ENCODE data around the gene ST7.
A peak's percentile ranks its signal among the peaks of the same experiment; 100 is the strongest.
"Not testable (repeated sequence)": the region's sequence is repeated elsewhere in the genome, so short reads cannot be mapped to it uniquely, and the experiment has no call there.

The ST7 gene

DNA sequence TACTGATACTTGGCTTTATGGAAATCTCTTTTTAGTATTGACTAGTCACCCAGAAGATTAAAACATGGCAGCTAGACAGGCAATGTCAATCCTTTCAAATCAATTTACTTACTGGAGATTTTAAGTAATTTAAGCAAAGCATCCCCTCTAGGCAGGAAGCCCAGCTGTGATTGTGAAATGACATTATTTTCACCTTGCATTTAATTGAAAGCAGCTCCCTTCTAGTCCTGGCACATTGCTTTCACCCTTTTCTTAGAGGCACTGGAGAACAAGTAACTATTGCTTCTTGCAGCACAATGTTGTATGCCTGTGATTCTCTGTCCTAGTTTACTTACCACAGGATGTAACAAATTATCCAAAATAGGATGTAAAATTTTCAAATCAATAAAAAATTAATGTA is 13.3 kb downstream of the ST7 start:
- H3K27me3 ChIP-seq (ENCODE audit: insufficient read depth, low read length): no peaks in the 10 kb centered on the region
- no peak overlapping the region for H3K4me3 ChIP-seq (ENCODE audit: low read length)
- H3K36me3 ChIP-seq (ENCODE audit: insufficient read depth, low read length): no peaks in the 10 kb centered on the region
- no peak overlapping the region for H3K9ac ChIP-seq (ENCODE audit: low read depth, low read length)
- H3K4me1 ChIP-seq (ENCODE audit: insufficient read depth, low read length): peaks cover 26% of the 10 kb centered on the region
- H3K9me3 ChIP-seq (ENCODE audit: insufficient read depth, low read depth, low read length): no peaks in the 10 kb centered on the region
- no peak overlapping the region for H3K27ac ChIP-seq (ENCODE audit: low read depth, low read length)

DNA sequence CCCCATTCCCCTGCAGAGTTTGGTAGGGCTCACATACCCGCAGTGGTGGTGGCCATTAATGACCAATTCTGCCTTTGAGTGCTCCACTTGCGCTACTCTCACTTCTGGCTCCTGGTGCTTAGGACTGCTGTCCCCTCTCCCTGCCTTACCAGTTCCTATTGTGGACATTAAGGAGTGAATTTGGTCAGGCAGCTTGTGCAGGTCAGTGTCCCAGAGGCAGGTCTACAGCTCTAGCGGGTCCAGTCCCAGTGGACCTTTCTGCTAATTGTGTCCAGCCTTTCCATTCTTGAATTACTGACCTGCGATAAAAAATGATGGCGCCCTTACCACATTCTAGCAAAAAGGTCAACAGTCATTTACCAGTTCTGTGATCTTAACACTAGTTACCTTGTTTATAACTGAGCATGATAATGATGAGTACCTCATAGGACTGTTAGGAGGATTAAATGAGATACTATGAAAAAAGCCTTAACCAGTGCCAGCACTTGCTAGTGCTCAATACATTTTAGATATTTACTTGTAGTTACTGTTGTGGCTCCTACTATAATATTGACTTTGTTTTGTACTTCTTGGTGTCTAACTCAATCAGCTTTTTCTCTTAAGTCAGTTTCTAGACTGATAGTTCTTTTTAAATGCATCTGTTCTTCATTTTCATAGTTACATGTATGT is 14.1 kb downstream of the ST7 start:
- no peaks in the 10 kb centered on the region for H3K36me3 ChIP-seq (ENCODE audit: insufficient read depth, low read length)

DNA sequence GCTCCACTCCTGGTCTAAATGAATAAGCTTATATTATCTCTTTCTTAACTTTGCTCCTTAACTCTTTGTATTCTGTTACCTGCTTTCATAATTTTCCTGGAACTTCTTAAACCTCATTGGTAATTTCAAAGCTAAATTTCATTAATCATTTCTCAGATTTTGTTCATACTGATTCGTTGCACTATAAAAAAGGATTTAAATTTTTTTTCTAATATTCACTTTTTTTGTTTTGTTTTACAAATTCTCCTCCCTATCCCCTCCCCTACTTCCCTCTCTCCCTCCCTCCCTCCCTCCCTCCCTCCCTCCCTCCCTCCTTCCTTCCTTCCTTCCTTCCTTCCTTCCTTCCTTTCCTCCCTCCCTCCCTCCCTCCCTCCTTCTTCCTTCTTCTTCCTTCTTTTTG is 14.7 kb downstream of the ST7 start:
- no peaks in the 10 kb centered on the region for H3K27me3 ChIP-seq (ENCODE audit: insufficient read depth, low read length)
- WGBS: no CpG with 5 or more reads among the region's 1 CpG
- no peak overlapping the region for H3K9ac ChIP-seq (ENCODE audit: low read depth, low read length)
- H3K36me3 ChIP-seq (ENCODE audit: insufficient read depth, low read length): no peaks in the 10 kb centered on the region
- H3K27ac ChIP-seq (ENCODE audit: low read depth, low read length): no peak overlapping the region
- H3K9me3 ChIP-seq (ENCODE audit: insufficient read depth, low read depth, low read length): no peaks in the 10 kb centered on the region
- H3K4me1 ChIP-seq (ENCODE audit: insufficient read depth, low read length): peaks cover 37% of the 10 kb centered on the region
- H3K4me3 ChIP-seq (ENCODE audit: low read length): no peak overlapping the region

More for the DNA sequence above, 14.1 kb downstream of the ST7 start:
- H3K4me1 ChIP-seq (ENCODE audit: insufficient read depth, low read length): peaks cover 34% of the 10 kb centered on the region
- no peaks in the 10 kb centered on the region for H3K27me3 ChIP-seq (ENCODE audit: insufficient read depth, low read length)
- no peaks in the 10 kb centered on the region for H3K9me3 ChIP-seq (ENCODE audit: insufficient read depth, low read depth, low read length)
- no peak overlapping the region for H3K9ac ChIP-seq (ENCODE audit: low read depth, low read length)
- WGBS: 97% methylated on average over 5 of the region's 5 CpGs
- no peak overlapping the region for H3K4me3 ChIP-seq (ENCODE audit: low read length)
- no peak overlapping the region for H3K27ac ChIP-seq (ENCODE audit: low read depth, low read length)

DNA sequence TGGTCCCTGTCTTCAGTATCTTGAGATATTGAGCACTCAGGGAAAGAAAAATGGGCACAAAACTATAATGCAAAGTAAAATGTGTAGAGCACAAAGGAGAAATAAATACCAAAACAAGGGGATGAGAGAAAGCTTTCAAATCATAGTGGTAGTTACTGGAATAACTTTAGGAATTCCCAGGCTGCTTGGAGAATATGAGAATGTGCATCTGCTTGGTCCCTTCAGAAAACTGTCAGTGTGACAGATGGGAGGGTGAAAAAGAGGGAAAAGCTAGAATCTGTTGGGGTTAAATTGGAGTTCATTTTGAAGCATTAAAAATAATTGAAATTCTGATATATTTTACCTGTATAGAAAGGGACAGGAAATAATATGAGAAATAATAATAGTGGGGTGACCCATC is 15.3 kb downstream of the ST7 start:
- Histone ChIP-seq H3K9me3 (ENCODE audit: insufficient read depth, low read depth, low read length) (no peaks in the 10 kb centered on the region), H3K9ac (ENCODE audit: low read depth, low read length) (no peak overlapping the region), H3K4me1 (ENCODE audit: insufficient read depth, low read length) (peaks cover 37% of the 10 kb centered on the region), H3K36me3 (ENCODE audit: insufficient read depth, low read length) (no peaks in the 10 kb centered on the region), H3K27me3 (ENCODE audit: insufficient read depth, low read length) (no peaks in the 10 kb centered on the region), H3K27ac (ENCODE audit: low read depth, low read length) (no peak overlapping the region), H3K4me3 (ENCODE audit: low read length) (no peak overlapping the region)

DNA sequence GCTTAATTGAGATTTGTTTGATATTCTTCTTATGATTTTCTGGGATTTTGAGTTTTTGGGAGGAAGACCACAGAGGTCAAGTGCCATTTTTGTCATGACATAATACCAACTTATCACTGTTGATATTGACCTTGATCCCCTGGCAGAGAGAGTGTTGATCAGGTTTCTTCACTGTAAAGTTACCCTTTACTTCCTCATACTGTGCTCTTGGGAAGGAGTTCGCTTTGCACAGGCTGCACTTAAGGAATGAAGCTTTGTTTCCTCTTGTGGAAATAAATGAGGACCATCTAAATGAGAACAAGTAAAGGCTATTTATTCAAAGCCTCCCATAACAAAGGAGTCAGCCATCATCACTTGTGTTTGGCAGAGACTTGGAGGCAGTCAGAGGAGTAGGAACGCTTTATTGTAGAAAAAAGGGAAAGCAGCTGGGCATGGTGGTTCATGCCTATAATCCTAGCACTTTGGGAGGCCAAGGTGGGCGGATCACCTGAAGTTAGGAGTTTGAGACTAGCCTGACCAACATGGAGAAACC is 16.1 kb downstream of the ST7 start:
- H3K9ac ChIP-seq (ENCODE audit: low read depth, low read length): no peak overlapping the region
- no peaks in the 10 kb centered on the region for H3K36me3 ChIP-seq (ENCODE audit: insufficient read depth, low read length)
- H3K27me3 ChIP-seq (ENCODE audit: insufficient read depth, low read length): no peaks in the 10 kb centered on the region
- peak overlapping the region; percentile 33; the same call in 1 of the 2 replicates for H3K27ac ChIP-seq (ENCODE audit: low read depth, low read length)
- H3K9me3 ChIP-seq (ENCODE audit: insufficient read depth, low read depth, low read length): no peaks in the 10 kb centered on the region
- 89% methylated on average over 3 of the region's 3 CpGs for WGBS
- peaks cover 37% of the 10 kb centered on the region for H3K4me1 ChIP-seq (ENCODE audit: insufficient read depth, low read length)
- no peak overlapping the region for H3K4me3 ChIP-seq (ENCODE audit: low read length)

DNA sequence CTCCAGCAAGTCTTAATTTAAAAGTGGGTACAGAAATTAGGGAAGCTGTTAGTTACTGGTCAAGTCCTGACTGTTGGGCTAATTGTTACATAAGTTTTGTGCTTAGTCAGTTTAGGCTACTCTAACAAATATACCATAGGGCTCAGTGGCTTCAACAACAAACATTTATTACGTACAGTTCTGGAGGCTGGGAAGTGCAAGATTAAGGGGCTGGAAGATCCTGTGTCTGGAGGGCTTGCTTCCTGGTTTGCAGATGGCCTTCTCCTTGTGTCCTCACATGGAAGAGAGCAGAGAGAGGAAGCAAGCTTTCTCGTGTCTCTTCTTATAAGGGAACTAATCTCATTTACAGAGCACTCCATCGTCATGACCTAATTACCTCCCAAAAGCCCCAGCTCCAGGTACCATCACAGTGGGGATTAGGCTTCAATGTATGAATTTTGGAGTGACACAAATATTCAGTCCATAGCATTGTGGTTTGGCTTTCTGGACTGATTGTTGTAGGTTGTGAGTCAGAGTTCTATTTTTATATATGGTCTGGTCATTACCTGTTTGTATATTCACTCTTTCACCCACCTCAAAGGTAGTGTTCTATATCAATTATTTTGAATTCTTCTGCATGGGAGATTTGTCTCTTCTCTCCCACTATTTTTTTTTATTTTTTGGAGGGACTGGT is 17.1 kb downstream of the ST7 start:
- Histone ChIP-seq H3K9me3 (ENCODE audit: insufficient read depth, low read depth, low read length) (no peaks in the 10 kb centered on the region), H3K27me3 (ENCODE audit: insufficient read depth, low read length) (no peaks in the 10 kb centered on the region), H3K4me1 (ENCODE audit: insufficient read depth, low read length) (peaks cover 37% of the 10 kb centered on the region), H3K36me3 (ENCODE audit: insufficient read depth, low read length) (no peaks in the 10 kb centered on the region), H3K27ac (ENCODE audit: low read depth, low read length) (no peak overlapping the region), H3K4me3 (ENCODE audit: low read length) (no peak overlapping the region), H3K9ac (ENCODE audit: low read depth, low read length) (no peak overlapping the region)
- WGBS: 63% methylated on average over 1 of the region's 3 CpGs

DNA sequence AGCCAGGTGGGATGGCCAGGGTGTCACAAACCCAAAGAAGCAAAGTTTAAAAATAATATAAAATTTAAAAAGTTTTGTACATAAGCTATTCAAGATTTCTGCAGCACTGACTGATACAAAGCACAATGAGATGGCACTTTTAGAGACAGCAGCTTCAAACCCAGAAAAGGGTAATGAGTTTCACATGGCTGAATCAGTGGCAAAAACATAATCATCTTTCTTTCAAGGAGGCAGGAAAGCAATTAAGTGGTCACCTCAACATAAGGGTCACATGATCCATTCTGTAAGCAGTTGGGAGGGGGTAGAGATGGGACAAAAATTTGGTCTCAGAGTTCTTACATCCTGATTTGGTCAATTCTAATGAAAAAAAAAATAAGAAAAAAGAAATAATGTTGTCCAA is 17.9 kb downstream of the ST7 start:
- H3K27ac ChIP-seq (ENCODE audit: low read depth, low read length); H3K9me3 ChIP-seq (ENCODE audit: insufficient read depth, low read depth, low read length); H3K36me3 ChIP-seq (ENCODE audit: insufficient read depth, low read length); H3K4me3 ChIP-seq (ENCODE audit: low read length); H3K27me3 ChIP-seq (ENCODE audit: insufficient read depth, low read length); H3K9ac ChIP-seq (ENCODE audit: low read depth, low read length): not testable (repeated sequence)
- peaks cover 37% of the 10 kb centered on the region for H3K4me1 ChIP-seq (ENCODE audit: insufficient read depth, low read length)

DNA sequence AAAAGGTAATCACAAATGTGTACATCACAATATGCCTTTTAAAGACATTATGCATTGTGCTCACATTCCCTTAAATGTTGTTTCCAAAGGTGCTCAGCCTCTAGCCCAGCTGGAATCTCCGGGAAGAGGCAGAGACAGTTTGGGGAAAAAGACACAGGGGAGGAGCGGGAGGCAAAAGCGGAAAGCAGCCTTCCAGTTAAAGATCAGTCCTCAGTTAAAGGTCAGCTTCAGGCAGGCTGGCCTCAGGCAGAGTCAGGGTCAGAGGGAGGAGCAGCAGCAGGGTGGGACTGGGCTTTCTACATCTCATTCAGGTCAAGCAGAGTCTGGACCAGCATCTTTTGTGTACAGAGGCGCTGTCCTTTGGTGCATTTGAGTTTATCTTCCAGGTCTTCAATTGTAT is 18.6 kb downstream of the ST7 start:
- H3K9ac ChIP-seq (ENCODE audit: low read depth, low read length): no peak overlapping the region
- H3K27me3 ChIP-seq (ENCODE audit: insufficient read depth, low read length): no peaks in the 10 kb centered on the region
- H3K27ac ChIP-seq (ENCODE audit: low read depth, low read length): no peak overlapping the region; the same call in 1 of the 2 replicates
- H3K4me3 ChIP-seq (ENCODE audit: low read length): no peak overlapping the region
- no peaks in the 10 kb centered on the region for H3K36me3 ChIP-seq (ENCODE audit: insufficient read depth, low read length)
- H3K4me1 ChIP-seq (ENCODE audit: insufficient read depth, low read length): peaks cover 37% of the 10 kb centered on the region
- no peaks in the 10 kb centered on the region for H3K9me3 ChIP-seq (ENCODE audit: insufficient read depth, low read depth, low read length)
- 57% methylated on average over 4 of the region's 4 CpGs for WGBS

DNA sequence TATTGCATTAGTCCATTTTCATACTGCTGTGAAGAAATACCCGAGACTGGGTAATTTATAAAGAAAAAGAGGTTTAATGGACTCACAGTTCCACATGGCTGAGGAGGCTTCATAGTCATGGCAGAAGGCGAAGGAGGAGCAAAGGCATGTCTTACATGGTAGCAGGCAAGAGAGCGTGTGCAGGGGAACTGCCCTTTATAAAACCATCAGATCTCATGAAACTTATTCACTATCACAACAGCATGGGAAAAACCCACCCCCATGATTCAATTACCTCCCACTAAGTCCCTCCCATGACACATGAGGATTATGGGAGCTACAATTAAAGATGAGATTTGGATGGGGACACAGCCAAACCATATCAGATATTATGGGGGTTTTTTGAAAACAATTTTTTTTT is 21.7 kb downstream of the ST7 start:
- not testable (repeated sequence) for H3K36me3 ChIP-seq (ENCODE audit: insufficient read depth, low read length); H3K9me3 ChIP-seq (ENCODE audit: insufficient read depth, low read depth, low read length); H3K27ac ChIP-seq (ENCODE audit: low read depth, low read length); H3K4me3 ChIP-seq (ENCODE audit: low read length); H3K9ac ChIP-seq (ENCODE audit: low read depth, low read length); H3K27me3 ChIP-seq (ENCODE audit: insufficient read depth, low read length)
- 96% methylated on average over 3 of the region's 3 CpGs for WGBS
- peaks cover 22% of the 10 kb centered on the region for H3K4me1 ChIP-seq (ENCODE audit: insufficient read depth, low read length)

DNA sequence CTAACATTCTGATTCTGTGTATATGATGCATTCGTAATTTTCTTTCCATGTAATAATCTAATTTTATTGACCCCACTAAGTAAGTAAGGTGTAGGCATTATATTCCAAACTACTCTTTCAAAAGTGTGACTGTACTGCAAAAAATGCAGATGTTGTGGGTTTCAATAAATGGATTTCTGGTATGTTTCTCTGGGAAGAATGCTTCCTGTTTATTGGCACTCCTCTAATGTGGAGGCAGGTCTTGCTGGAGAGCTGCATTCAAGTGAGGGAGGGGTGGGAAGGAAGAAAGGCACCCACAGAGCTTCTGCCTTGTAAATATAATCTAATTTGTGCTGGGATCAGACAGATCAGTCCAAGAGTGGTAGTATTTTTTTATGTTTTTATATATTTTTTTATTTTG is 23.9 kb downstream of the ST7 start:
- Histone ChIP-seq H3K27me3 (ENCODE audit: insufficient read depth, low read length) (no peaks in the 10 kb centered on the region), H3K9ac (ENCODE audit: low read depth, low read length) (no peak overlapping the region), H3K4me3 (ENCODE audit: low read length) (no peak overlapping the region), H3K27ac (ENCODE audit: low read depth, low read length) (no peak overlapping the region), H3K4me1 (ENCODE audit: insufficient read depth, low read length) (peaks cover 5% of the 10 kb centered on the region), H3K9me3 (ENCODE audit: insufficient read depth, low read depth, low read length) (no peaks in the 10 kb centered on the region), H3K36me3 (ENCODE audit: insufficient read depth, low read length) (no peaks in the 10 kb centered on the region)
- no CpG with 5 or more reads among the region's 1 CpG for WGBS

DNA sequence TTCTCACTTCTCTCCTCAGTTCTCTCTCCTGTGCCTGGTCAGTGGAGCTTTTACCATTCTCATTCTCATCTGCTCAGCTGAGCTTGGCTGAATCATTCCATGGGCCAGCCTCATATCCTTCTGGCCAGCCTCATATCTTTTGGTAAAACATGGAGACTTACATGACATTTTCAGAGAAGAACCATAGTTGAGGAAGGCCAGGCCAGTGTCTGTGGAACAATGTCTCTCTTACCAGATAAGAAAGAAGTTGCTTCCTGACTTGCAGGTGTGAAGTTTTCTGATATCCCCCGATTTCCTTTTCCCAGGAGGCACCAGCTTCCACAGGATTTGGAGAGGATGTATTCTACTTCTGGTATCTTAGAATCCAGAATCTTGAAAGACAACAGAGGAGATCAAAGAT is 24.7 kb downstream of the ST7 start:
- H3K27me3 ChIP-seq (ENCODE audit: insufficient read depth, low read length): no peaks in the 10 kb centered on the region
- no peaks in the 10 kb centered on the region for H3K4me1 ChIP-seq (ENCODE audit: insufficient read depth, low read length)
- H3K9me3 ChIP-seq (ENCODE audit: insufficient read depth, low read depth, low read length): no peaks in the 10 kb centered on the region
- 100% methylated on average over 1 of the region's 1 CpG for WGBS
- H3K36me3 ChIP-seq (ENCODE audit: insufficient read depth, low read length): no peaks in the 10 kb centered on the region
- H3K9ac ChIP-seq (ENCODE audit: low read depth, low read length): no peak overlapping the region
- no peak overlapping the region for H3K27ac ChIP-seq (ENCODE audit: low read depth, low read length)
- no peak overlapping the region for H3K4me3 ChIP-seq (ENCODE audit: low read length)
